ENCODE data around the gene ABCC4. TPM values are rescaled to one million over a fixed set of nuclear protein-coding genes. Genes with fewer than 3 reads are reported as not detected.
"Not testable (repeated sequence)": the region's sequence is repeated elsewhere in the genome, so short reads cannot be mapped to it uniquely, and the experiment has no call there.

The ABCC4 gene
- total RNA-seq, 2 donors from 2014 or later = 119 to 144 TPM

DNA sequence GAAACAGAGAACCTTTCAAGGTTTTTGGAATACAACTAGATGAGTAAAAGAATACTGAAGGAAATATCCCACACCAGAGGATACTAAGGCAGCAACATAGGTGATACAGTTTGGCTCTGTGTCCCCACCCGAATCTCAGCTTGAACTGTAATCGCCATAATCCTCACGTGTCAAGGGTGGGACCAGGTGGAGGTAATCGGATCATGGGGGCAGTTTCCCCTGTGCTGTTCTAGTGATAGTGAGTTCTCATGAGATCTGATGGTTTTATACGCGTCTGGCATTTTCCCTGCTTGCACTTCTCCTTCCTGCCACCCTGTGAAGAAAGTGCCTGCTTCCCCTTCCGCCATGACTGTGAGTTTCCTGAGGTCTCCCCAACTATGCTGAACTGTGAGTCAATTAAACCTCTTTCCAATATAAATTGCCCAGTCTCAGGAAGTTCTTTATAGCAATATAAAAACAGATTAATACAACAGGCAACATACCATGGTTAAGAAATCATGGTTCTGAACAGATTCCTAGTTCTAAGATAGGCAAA, 97.0 kb downstream of the ABCC4 start:
- Histone ChIP-seq H3K9me3 (ENCODE audit: control insufficient read depth, low read length) (no peaks in the 10 kb centered on the region), H3K27me3 (ENCODE audit: control insufficient read depth, insufficient read depth, low read length, poor library complexity, severe bottlenecking) (no peaks in the 10 kb centered on the region), H3K9ac (ENCODE audit: extremely low read depth, low read length, poor library complexity, severe bottlenecking) (no peak overlapping the region), H3K36me3 (ENCODE audit: control insufficient read depth, insufficient read depth, low read length) (peaks cover 64% of the 10 kb centered on the region), H3K4me1 (ENCODE audit: control insufficient read depth, insufficient read depth, low read length) (peaks cover 4% of the 10 kb centered on the region), H3K27ac (ENCODE audit: low read depth, low read length) (no peak overlapping the region), H3K4me3 (ENCODE audit: low read length) (no peak overlapping the region)
- Mint-ChIP-seq H3K4me3 (no peak overlapping the region), H3K27me3 (ENCODE audit: insufficient read depth) (no peaks in the 10 kb centered on the region), H3K9me3 (peaks cover 2% of the 10 kb centered on the region), H3K27ac (peak overlapping the region; percentile 57), H3K4me1 (peaks cover 26% of the 10 kb centered on the region), H3K36me3 (ENCODE audit: low read depth) (peaks cover 83% of the 10 kb centered on the region)
- WGBS, 2 experiments (ENCODE audit: insufficient coverage in 1 of 2, insufficient read length in 1 of 2) = 94 to 100% methylated on average over 5 to 7 of the region's 7 CpGs
- no peak for DNase-seq
- TF ChIP-seq, protein P1, sequence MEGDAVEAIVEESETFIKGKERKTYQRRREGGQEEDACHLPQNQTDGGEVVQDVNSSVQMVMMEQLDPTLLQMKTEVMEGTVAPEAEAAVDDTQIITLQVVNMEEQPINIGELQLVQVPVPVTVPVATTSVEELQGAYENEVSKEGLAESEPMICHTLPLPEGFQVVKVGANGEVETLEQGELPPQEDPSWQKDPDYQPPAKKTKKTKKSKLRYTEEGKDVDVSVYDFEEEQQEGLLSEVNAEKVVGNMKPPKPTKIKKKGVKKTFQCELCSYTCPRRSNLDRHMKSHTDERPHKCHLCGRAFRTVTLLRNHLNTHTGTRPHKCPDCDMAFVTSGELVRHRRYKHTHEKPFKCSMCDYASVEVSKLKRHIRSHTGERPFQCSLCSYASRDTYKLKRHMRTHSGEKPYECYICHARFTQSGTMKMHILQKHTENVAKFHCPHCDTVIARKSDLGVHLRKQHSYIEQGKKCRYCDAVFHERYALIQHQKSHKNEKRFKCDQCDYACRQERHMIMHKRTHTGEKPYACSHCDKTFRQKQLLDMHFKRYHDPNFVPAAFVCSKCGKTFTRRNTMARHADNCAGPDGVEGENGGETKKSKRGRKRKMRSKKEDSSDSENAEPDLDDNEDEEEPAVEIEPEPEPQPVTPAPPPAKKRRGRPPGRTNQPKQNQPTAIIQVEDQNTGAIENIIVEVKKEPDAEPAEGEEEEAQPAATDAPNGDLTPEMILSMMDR (conservative IDR thresholded peaks at IDR 0.05) = no peak

DNA sequence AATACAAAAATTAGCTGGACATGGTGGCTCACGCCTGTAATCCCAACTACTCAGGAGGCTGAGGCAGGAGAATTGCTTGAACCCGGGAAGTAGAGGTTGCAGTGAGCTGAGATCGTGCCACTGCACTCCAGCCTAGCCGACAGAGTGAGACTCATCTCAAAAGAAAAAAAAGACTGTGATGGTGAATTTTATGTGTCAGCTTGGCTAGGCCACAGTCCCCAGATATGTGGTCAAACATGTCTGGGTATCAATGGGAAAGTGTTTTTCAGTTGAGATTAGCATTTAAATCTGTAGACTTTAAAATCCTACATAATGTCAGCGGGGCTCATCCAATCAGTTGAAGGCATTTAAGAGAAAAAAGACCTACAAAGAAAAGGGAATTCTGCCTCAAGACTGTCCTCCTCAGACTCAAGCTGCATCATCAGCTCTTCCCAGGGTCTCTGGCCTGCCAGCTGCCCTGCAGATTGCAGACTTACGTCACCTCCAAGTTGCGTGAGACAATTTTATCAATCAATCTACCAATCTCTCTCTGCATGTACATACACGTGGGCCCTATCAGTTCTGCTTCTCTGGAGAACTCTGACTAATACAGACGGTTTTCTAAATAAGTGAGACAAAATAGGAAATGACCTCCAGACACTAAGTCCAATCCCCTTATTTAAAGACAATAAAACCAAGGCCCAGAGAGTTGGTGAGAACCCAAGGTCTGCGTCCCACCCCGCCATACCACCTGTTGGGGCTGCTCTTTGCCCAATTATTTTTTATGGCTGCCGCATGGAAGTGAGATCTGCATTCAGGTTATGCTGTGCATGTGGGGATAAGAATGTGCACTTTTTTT, 99.2 kb downstream of the ABCC4 start:
- TF ChIP-seq, protein P1 (conservative IDR thresholded peaks at IDR 0.05) = no peak
- no peak overlapping the region for H3K9ac ChIP-seq (ENCODE audit: extremely low read depth, low read length, poor library complexity, severe bottlenecking)
- no peaks in the 10 kb centered on the region for H3K9me3 ChIP-seq (ENCODE audit: control insufficient read depth, low read length)
- no peak overlapping the region for H3K27ac Mint-ChIP-seq
- H3K4me1 ChIP-seq (ENCODE audit: control insufficient read depth, insufficient read depth, low read length) = peaks cover 4% of the 10 kb centered on the region
- 91 to 97% methylated on average over 8 to 12 of the region's 12 CpGs for WGBS, 2 experiments (ENCODE audit: insufficient coverage in 1 of 2, insufficient read length in 1 of 2)
- no peak for DNase-seq
- no peak overlapping the region for H3K4me3 Mint-ChIP-seq
- no peak overlapping the region for H3K27ac ChIP-seq (ENCODE audit: low read depth, low read length)
- H3K27me3 Mint-ChIP-seq (ENCODE audit: insufficient read depth) = no peaks in the 10 kb centered on the region
- H3K4me3 ChIP-seq (ENCODE audit: low read length) = no peak overlapping the region
- peaks cover 85% of the 10 kb centered on the region for H3K36me3 Mint-ChIP-seq (ENCODE audit: low read depth)
- peaks cover 13% of the 10 kb centered on the region for H3K9me3 Mint-ChIP-seq
- H3K27me3 ChIP-seq (ENCODE audit: control insufficient read depth, insufficient read depth, low read length, poor library complexity, severe bottlenecking) = no peaks in the 10 kb centered on the region
- H3K36me3 ChIP-seq (ENCODE audit: control insufficient read depth, insufficient read depth, low read length) = peaks cover 47% of the 10 kb centered on the region
- H3K4me1 Mint-ChIP-seq = peaks cover 26% of the 10 kb centered on the region

DNA sequence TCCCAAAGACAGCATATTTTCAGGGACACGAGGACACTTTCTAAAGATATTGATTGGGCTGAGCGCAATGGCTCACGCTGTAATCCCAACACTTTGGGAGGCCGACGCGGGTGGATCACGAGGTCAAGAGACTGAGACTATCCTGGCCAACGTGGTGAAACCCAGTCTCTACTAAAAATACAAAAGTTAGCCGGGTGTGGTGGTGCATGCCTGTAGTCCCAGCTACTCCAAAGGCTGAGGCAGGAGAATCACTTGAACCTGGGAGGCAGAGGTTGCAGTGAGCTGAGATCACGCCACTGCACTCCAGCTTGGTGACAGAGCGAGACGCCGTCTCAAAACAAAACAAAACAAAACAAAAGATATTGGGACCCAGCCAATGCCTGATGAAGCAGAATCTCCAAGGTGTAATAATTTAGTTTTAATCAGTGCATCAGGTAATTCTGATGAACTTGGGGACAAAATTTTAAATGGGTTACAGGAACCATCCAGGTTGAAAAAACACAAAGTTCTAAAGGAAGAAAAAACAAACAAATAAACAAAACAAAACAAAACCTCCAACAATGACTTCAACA, 100.8 kb downstream of the ABCC4 start:
- peaks cover 81% of the 10 kb centered on the region for H3K36me3 Mint-ChIP-seq (ENCODE audit: low read depth)
- 90 to 93% methylated on average over 12 to 13 of the region's 13 CpGs for WGBS, 2 experiments (ENCODE audit: insufficient coverage in 1 of 2, insufficient read length in 1 of 2)
- not testable (repeated sequence) for H3K9me3 ChIP-seq (ENCODE audit: control insufficient read depth, low read length); H3K9ac ChIP-seq (ENCODE audit: extremely low read depth, low read length, poor library complexity, severe bottlenecking); H3K27me3 Mint-ChIP-seq (ENCODE audit: insufficient read depth); H3K4me3 Mint-ChIP-seq; H3K4me1 ChIP-seq (ENCODE audit: control insufficient read depth, insufficient read depth, low read length); H3K4me3 ChIP-seq (ENCODE audit: low read length); H3K27ac ChIP-seq (ENCODE audit: low read depth, low read length); H3K27me3 ChIP-seq (ENCODE audit: control insufficient read depth, insufficient read depth, low read length, poor library complexity, severe bottlenecking)
- peak; percentile 6 for DNase-seq
- peaks cover 13% of the 10 kb centered on the region for H3K9me3 Mint-ChIP-seq
- H3K4me1 Mint-ChIP-seq = peaks cover 26% of the 10 kb centered on the region
- H3K27ac Mint-ChIP-seq = peak overlapping the region; percentile 11
- peaks cover 33% of the 10 kb centered on the region for H3K36me3 ChIP-seq (ENCODE audit: control insufficient read depth, insufficient read depth, low read length)
